GM12864 (cell line): ENCODE measurements around the gene APP.
"Not testable (repeated sequence)": the region's sequence is repeated elsewhere in the genome, so short reads cannot be mapped to it uniquely, and the experiment has no call there.

Source experiments
- DNase-seq: peaks from one replicate; pipeline ENCODE4 v3.0.0-alpha.2; 2011; ENCODE audit warnings: low read depth
- H3K4me3 ChIP-seq: 2 replicates; pipeline ENCODE4 v1.5.1; 2011; ENCODE audit warnings: mild to moderate bottlenecking, low read depth, low read length, control low read depth
- CTCF ChIP-seq: IDR thresholded peaks from 2 replicates; pipeline ENCODE4 v1.5.1; 2011; ENCODE audit warnings: low read depth, mild to moderate bottlenecking, moderate library complexity, low read length, control low read depth, inconsistent platforms; ENCODE audit errors: missing control alignments

The APP gene

DNA sequence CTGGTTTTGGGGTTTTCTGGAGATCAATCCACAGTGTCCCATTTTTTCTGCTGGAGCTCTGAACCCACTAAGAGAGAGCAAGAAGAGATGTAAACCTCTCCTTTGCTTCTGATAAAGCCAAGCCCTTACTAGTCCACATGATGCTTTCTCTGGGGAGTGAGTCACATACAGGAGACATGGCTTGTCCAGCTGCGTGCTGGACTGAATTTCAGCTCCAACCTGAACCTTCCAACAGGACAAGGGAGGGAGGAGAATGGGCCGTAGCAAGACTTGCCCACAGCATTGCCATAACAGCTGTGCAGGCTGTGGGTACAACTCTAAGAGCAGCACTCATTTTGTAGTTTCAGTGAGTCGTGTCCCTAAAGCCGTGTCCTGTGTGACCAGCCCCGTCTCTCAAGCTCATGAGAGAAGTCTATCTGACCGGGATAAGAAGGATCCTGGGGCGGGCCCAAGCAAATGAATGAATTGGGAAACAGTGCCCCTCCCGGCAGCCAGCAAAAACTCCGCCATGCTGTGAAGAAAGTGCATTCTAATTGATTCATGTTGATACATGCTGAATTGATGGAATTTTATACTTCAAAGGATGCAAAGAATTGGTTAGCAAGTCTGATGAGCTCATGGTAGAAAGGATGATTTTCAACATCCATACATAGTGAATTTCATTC, 240.6 kb downstream of the APP start:
- DNase-seq: no peak
- TF ChIP-seq CTCF: no peak
- no peak overlapping the region for H3K4me3 ChIP-seq

- no peak for DNase-seq
Measured at GRCh38 chr21:25927195-25927880, 243.2 kb downstream of the APP start.

DNA sequence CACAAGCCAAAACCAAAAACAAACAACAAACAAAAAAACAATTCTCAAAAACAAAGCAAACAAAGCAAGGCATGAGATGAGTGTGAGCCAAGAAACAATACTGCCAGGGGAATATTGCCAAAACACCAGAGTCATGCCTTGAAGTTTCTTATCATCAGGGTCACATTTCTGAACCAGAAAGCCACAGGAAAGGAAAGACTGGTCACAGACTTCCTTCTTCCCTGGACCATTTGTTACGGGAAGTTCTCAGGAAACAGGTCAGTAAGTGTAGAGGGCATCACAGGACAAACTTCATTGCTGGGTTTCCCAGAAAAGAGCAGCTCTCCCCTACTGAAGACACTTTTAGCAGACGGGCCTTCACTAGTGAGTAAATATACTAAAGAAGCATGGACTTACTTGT, 244.6 kb downstream of the APP start:
- DNase-seq: no peak

More at GRCh38 chr21:25927195-25927880, 243.2 kb downstream of the APP start:
- no peak for TF ChIP-seq CTCF
- H3K4me3 ChIP-seq: no peak overlapping the region

DNA sequence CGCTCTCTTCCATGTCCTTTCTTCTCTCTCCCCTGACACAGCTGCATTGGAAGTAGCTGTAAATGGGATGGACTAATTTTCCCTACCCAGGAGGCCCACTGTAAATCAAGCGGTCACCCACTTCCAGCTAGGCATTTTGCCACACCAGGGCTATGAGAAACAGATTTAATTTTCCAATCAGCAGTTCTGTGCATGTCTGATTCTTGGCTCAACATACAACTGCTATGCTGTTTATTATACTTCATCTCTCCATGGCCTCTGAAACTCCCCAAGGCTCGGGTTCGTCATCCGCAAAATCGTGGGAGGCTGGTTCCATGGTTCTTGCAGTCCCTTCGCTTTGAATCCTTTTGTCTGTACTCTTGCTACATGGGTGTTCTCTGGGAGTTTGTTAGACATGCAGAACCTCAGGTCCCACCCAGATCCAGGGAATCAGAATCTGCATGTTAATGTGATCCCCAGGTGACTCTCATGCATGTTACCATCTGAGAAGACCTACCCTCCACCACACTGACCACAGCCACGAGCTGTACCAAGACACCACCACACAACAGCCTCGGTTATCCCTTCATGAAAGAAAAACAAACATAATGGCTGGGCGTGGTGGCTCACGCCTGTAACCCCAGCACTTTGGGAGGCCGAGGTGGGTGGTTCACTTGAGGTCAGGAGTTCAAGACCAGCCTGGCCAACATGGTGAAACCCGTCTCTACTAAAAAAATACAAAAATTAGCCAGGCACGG, 245.3 kb downstream of the APP start:
- no peak for TF ChIP-seq CTCF
- H3K4me3 ChIP-seq: no peak overlapping the region
- no peak for DNase-seq

More for the DNA sequence above, 244.6 kb downstream of the APP start:
- no peak overlapping the region for H3K4me3 ChIP-seq
- no peak for TF ChIP-seq CTCF

- DNase-seq, H3K4me3 ChIP-seq: not testable (repeated sequence)
Measured at GRCh38 chr21:25918152-25918551, 252.4 kb downstream of the APP start.

DNA sequence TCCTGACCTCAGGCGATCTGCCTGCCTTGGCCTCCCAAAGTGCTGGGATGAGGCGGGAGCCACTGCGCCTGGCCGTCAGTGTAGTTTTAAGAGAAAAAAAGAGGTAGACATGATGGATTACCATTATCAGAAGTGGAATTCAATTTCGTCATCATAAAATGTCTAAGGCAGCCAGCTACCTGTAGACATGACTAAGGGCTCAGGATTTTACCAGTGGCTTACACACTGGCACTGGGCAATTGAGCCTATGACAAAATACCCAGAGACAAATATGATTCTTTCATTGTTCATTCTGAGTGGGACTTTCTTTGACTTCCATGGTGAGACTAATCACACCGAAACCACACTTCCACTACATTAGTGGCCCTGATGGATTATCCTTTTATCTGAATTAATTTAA, 254.3 kb downstream of the APP start:
- no peak for TF ChIP-seq CTCF
- DNase-seq: no peak
- no peak overlapping the region for H3K4me3 ChIP-seq

- no peak for DNase-seq
- no peak for TF ChIP-seq CTCF
- H3K4me3 ChIP-seq: no peak overlapping the region
Measured at GRCh38 chr21:25913479-25913878, 257.1 kb downstream of the APP start.
